SJSA1 (cell line): ENCODE measurements around the gene TXNRD2. TPM values are rescaled to one million over a fixed set of nuclear protein-coding genes. Genes with fewer than 3 reads are reported as not detected.
"Not testable (repeated sequence)": the region's sequence is repeated elsewhere in the genome, so short reads cannot be mapped to it uniquely, and the experiment has no call there.

Experiments
- DNase-seq, 2 experiments: peaks; one replicate each; pipeline ENCODE4 v3.0.0-alpha.2; 2015 to 2020; ENCODE audit warnings: low spot score in 2 of 2, low read depth in 1 of 2
- H3K27ac ChIP-seq: fragments of 250-450 bp; sonication (Bioruptor Pico); 2 replicates; pipeline ENCODE4 v1.5.1; 2020; ENCODE audit warnings: mild to moderate bottlenecking, moderate library complexity
- H3K27me3 ChIP-seq: fragments of 250-450 bp; sonication (Bioruptor Pico); replicated peaks from 2 replicates; pipeline ENCODE4 v1.5.1; 2020; ENCODE audit warnings: mild to moderate bottlenecking, moderate library complexity
- H3K36me3 ChIP-seq: fragments of 250-450 bp; sonication (Bioruptor Pico); 2 replicates; pipeline ENCODE4 v1.5.1; 2020; ENCODE audit warnings: mild to moderate bottlenecking
- H3K4me1 ChIP-seq: fragments of 250-450 bp; sonication (Bioruptor Pico); replicated peaks from 2 replicates; pipeline ENCODE4 v1.6.1; 2021; ENCODE audit warnings: mild to moderate bottlenecking
- H3K4me3 ChIP-seq: fragments of 250-450 bp; sonication (Bioruptor Pico); 2 replicates; pipeline ENCODE4 v1.5.1; 2020; ENCODE audit warnings: mild to moderate bottlenecking
- H3K9me3 ChIP-seq: fragments of 250-450 bp; sonication (Bioruptor Pico); replicated peaks from 2 replicates; pipeline ENCODE4 v1.5.1; 2020; ENCODE audit warnings: mild to moderate bottlenecking
- total RNA-seq: library from RNA; depleted of rRNA; stranded (reverse); fragments of >200 nt; shearing (Covaris generic); gene quantifications from 2 replicates; pipeline ENCODE4 v1.2.3, GENCODE V29; 2014

TXNRD2 gene
- total RNA-seq, 1 experiment from 2014 or later: 42.5 TPM

GRCh38 chr22:19935123-19935718 is 6.4 kb downstream of the TXNRD2 start:
- not testable (repeated sequence) for DNase-seq, H3K4me3 ChIP-seq, H3K27me3 ChIP-seq, H3K4me1 ChIP-seq, H3K9me3 ChIP-seq, H3K27ac ChIP-seq
- H3K36me3 ChIP-seq: peaks cover 12% of the 10 kb centered on the region

DNA sequence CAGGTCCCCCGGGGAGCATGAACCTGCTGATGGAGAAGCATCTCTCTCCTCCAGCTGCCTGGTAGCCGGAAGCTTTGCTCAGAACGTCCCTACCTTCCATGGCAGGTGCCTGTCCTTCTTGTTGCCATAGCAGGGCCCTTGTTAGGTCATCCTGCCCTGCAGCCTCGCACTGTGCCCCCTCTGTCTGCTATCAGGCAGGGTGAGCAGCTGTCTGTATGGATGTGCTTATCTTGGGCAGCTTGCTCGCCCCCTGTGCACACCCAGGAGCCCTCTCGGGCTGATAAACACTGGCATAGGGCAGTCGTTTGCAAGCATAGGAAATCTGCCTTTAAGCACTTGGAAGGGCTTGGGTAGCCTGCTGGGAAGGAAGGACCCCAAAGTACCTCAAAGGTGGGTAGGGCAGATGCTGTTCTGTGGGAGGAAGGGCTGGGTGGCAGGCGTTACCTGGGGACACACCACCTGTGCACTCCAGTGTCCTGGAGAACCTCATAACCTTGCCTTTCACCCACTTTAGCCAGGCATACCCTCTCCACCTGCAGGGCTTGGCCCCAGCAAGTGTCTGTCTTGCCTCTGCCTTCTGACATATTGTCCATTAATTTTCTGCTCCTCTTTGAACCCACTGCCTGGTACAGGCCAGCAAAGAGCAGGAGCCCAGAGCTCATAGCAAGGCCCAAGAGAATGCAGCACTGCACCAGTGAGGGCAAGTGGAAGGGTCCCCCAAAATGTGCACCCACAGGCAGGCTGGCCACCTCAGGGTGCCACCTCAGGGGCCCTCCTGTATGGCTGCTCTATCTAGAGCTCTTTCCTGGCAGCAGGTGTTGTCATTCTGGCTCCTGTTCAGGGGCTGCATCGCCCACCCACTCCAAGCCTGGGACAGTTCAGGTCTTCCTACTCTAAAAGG is 8.0 kb downstream of the TXNRD2 start:
- H3K4me3 ChIP-seq: no peak overlapping the region
- no peaks in the 10 kb centered on the region for H3K9me3 ChIP-seq
- H3K27ac ChIP-seq: no peak overlapping the region
- DNase-seq: no peak
- H3K36me3 ChIP-seq: peaks cover 12% of the 10 kb centered on the region
- H3K27me3 ChIP-seq: no peaks in the 10 kb centered on the region
- no peaks in the 10 kb centered on the region for H3K4me1 ChIP-seq

- H3K27ac ChIP-seq: no peak overlapping the region
- no peak for DNase-seq
- no peak overlapping the region for H3K4me3 ChIP-seq
- H3K36me3 ChIP-seq: peaks cover 14% of the 10 kb centered on the region
- H3K9me3 ChIP-seq: no peaks in the 10 kb centered on the region
- no peaks in the 10 kb centered on the region for H3K27me3 ChIP-seq
- no peaks in the 10 kb centered on the region for H3K4me1 ChIP-seq
Measured at GRCh38 chr22:19932367-19933206, 9.0 kb downstream of the TXNRD2 start.

DNA sequence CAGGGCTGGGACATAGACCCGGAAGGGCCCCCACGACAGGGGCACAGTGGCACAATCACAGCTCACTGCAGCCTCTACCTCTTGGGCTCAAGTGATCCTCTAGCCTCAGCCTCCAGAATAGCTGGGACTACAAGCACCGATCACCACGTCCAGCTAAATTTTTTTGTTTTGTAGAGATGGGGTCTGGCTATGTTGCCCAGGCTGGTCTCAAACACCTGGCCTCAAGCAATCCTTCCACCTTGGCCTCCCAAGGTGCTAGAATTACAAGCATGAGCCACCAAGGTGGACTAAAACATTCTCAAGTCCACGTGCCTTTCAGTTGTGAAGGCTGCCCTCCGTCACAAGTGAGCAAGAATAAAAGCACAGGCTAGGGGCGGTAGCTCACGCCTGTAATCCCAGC is 10.1 kb downstream of the TXNRD2 start:
- no peak for DNase-seq
- Histone ChIP-seq H3K4me1 (no peaks in the 10 kb centered on the region), H3K36me3 (peaks cover 9% of the 10 kb centered on the region), H3K9me3 (no peaks in the 10 kb centered on the region), H3K27ac (no peak overlapping the region), H3K4me3 (no peak overlapping the region), H3K27me3 (no peaks in the 10 kb centered on the region)

DNA sequence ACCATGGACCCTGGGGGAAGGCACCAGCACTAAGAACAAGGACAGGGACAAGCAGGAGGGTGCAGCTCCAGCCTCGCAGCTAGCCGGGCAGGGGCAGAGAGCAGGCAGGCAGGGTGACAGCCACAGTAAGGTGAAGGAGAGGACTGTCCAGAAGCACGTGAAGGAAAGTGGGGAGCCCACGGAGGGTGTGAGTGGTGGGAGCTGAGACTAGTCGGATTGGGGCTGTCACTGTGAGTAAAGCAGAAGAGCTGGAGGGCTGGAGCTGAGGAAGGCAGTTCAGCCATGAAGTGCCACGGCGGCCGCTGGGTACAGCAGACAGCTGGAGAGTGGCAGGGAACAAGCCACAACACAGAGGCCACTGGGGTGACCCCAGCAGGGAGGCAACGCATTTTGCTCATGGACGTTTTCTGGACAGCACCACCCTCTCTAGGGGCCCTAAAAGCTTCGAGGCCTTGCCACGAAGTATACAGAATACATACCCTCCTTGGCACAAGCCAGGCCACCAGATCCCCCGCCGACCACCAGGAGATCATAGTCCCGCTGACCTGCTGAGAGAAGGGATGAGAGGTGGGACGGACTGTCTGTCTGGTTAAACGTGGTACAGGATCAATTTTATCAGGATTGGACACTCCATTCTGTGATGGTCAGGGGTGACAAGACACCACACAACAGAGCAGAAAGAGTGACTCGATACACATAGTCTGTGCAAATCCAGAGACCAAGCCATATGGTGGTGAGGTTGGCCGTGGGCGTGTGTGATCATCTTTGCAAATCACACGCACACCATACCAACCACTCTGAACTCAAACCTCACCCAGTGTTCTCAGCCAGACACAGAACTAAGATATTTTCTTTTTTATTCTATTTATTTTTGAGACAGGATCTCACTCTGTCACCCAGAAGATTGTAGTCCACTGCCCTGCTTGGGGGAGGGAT is 10.8 kb downstream of the TXNRD2 start:
- no peak for DNase-seq

GRCh38 chr22:19929586-19930550 is 11.8 kb downstream of the TXNRD2 start:
- Histone ChIP-seq H3K36me3 (peaks cover 3% of the 10 kb centered on the region; the same call in 1 of the 2 replicates), H3K9me3 (no peaks in the 10 kb centered on the region), H3K27ac (no peak overlapping the region), H3K27me3 (no peaks in the 10 kb centered on the region), H3K4me1 (no peaks in the 10 kb centered on the region), H3K4me3 (no peak overlapping the region)
- DNase-seq: no peak

More for the DNA sequence above, 10.8 kb downstream of the TXNRD2 start:
- H3K27me3 ChIP-seq: no peaks in the 10 kb centered on the region
- peaks cover 7% of the 10 kb centered on the region for H3K36me3 ChIP-seq
- no peak overlapping the region for H3K27ac ChIP-seq
- no peaks in the 10 kb centered on the region for H3K9me3 ChIP-seq
- H3K4me1 ChIP-seq: no peaks in the 10 kb centered on the region
- no peak overlapping the region for H3K4me3 ChIP-seq

DNA sequence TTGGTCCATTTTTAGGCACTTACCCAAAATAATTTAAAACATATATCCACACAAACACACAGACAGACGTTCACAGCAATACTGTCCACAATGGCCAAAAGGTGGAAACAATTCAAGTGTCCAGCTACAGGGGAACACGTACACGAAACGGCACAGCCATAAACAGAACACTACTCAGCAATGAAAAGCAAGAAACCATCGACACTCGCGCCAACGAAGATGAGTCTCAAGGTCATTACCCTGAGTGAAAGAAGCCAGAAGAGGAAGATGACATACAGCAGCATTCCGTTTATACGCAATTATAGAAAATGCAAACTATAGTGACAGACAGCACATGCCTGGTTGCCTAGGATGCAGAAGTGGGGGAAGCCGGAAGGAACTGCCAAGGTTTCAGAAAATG is 13.4 kb downstream of the TXNRD2 start:
- H3K27ac ChIP-seq: no peak overlapping the region

GRCh38 chr22:19927696-19928095 is 13.9 kb downstream of the TXNRD2 start:
- no peak for DNase-seq
- H3K9me3 ChIP-seq: no peaks in the 10 kb centered on the region
- H3K27me3 ChIP-seq: no peaks in the 10 kb centered on the region
- no peak overlapping the region for H3K27ac ChIP-seq
- H3K4me3 ChIP-seq: no peak overlapping the region
- no peaks in the 10 kb centered on the region for H3K4me1 ChIP-seq
- peaks cover 6% of the 10 kb centered on the region for H3K36me3 ChIP-seq

More for the DNA sequence above, 13.4 kb downstream of the TXNRD2 start:
- Histone ChIP-seq H3K36me3 (peaks cover 6% of the 10 kb centered on the region), H3K27me3 (no peaks in the 10 kb centered on the region), H3K4me3 (no peak overlapping the region), H3K4me1 (no peaks in the 10 kb centered on the region), H3K9me3 (no peaks in the 10 kb centered on the region)
- no peak for DNase-seq

GRCh38 chr22:19926028-19926427 is 15.6 kb downstream of the TXNRD2 start:
- not testable (repeated sequence) for H3K27me3 ChIP-seq, H3K36me3 ChIP-seq, H3K9me3 ChIP-seq, H3K4me1 ChIP-seq, DNase-seq, H3K27ac ChIP-seq, H3K4me3 ChIP-seq

- no peaks in the 10 kb centered on the region for H3K4me1 ChIP-seq
- no peaks in the 10 kb centered on the region for H3K27me3 ChIP-seq
Measured at GRCh38 chr22:19923914-19924513, 17.6 kb downstream of the TXNRD2 start.

DNA sequence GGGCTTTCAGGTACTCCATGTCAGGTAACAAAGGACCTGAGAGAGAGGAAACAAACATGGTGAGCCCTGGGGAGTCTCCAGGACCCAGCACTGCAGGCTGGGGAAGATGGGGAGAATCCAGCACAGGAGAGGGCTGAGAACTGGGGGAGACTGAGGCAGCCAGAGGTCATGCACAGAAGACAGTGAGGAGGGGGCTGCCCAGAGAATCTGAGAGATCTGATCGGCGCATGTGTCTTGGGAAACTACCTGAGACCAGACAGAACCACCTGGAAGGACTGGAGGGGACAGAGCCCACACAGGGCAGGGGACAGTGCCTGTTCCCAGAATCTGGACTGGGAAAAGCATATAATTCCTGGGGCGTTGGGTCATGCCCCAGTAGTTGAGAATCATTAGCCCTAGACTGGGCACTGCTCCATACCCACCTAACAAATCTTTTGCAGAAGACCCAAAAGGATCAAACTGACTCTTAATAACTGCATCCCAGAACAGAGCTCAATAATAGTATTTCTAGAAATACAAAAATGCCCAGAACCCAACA is 20.0 kb downstream of the TXNRD2 start:
- Histone ChIP-seq H3K27ac (no peak overlapping the region), H3K27me3 (no peaks in the 10 kb centered on the region), H3K36me3 (peaks cover 27% of the 10 kb centered on the region), H3K4me1 (no peaks in the 10 kb centered on the region), H3K4me3 (no peak overlapping the region), H3K9me3 (no peaks in the 10 kb centered on the region)
- no peak for DNase-seq

More at GRCh38 chr22:19923914-19924513, 17.6 kb downstream of the TXNRD2 start:
- Histone ChIP-seq H3K36me3 (peaks cover 9% of the 10 kb centered on the region), H3K9me3 (no peaks in the 10 kb centered on the region), H3K27ac (no peak overlapping the region), H3K4me3 (no peak overlapping the region)
- no peak for DNase-seq
